SK-N-SH (cell line): ENCODE results near the gene TGFB2. TPM values are rescaled to one million over a fixed set of nuclear protein-coding genes. Genes with fewer than 3 reads are reported as not detected.

Source experiments
- CTCF ChIA-PET: fragments of 300-600, 350-600 bp; formaldehyde crosslinking; extraction: SDS; loops from one replicate; lab custom pipeline; 2021; lab: Yijun Ruan, JAX
- POLR2A ChIA-PET: fragments of 350-600 bp; sonication (Branson Sonifier 250); formaldehyde crosslinking; extraction: SDS; loops from one replicate; lab custom pipeline; 2020; ENCODE audit warnings: antibody characterized with exemption, inconsistent platforms; lab: Yijun Ruan, JAX
- DNase-seq: peaks from one replicate; pipeline ENCODE4 v3.0.0; 2012
- H2AFZ ChIP-seq: fragments of 200-600 bp; sonication (generic); 2 replicates; pipeline ENCODE4 v1.8.1; 2016; ENCODE audit warnings: antibody characterized with exemption, mild to moderate bottlenecking, low read depth
- H3F3A ChIP-seq: fragments of 200-600 bp; sonication (generic); replicated peaks from 2 replicates; pipeline ENCODE3; 2016; ENCODE audit warnings: antibody characterized with exemption, mild to moderate bottlenecking; ENCODE audit not compliant: insufficient read depth
- H3K27ac ChIP-seq, 2 experiments: fragments of 200-500 bp in 1 of 2; fragments of 200-600 bp in 1 of 2; sonication (Bioruptor generic) in 1 of 2; sonication (generic), shearing (Covaris generic) in 1 of 2; 2 replicates each; pipeline versions ENCODE4 v1.5.1 to v1.6.1; 2014 to 2016; ENCODE audit warnings: low read depth in 2 of 2, inconsistent platforms in 1 of 2, low read length in 1 of 2, mild to moderate bottlenecking in 1 of 2, mixed read lengths in 1 of 2
- H3K27me3 ChIP-seq: fragments of 200-600 bp; sonication (generic), shearing (Covaris generic); 2 replicates; pipeline ENCODE4 v1.6.1; 2016; ENCODE audit warnings: mixed run types; ENCODE audit not compliant: insufficient read depth
- H3K36me3 ChIP-seq, 2 experiments: fragments of 200-500 bp in 1 of 2; fragments of 200-600 bp in 1 of 2; sonication (Bioruptor generic) in 1 of 2; sonication (generic) in 1 of 2; replicated peaks in 1 of 2; 2 replicates each; pipeline versions ENCODE3 to v1.5.1; 2014 to 2016; ENCODE audit warnings: low read length in 1 of 2, mild to moderate bottlenecking in 1 of 2; ENCODE audit not compliant: insufficient read depth in 2 of 2, control insufficient read depth in 1 of 2
- H3K4me1 ChIP-seq, 2 experiments: fragments of 200-500 bp in 1 of 2; fragments of 200-600 bp in 1 of 2; sonication (Bioruptor generic) in 1 of 2; sonication (generic), shearing (Covaris generic) in 1 of 2; 2 replicates each; pipeline versions ENCODE4 v1.5.1 to v1.6.1; 2014 to 2016; ENCODE audit warnings: low read depth in 1 of 2, low read length in 1 of 2, mixed run types in 1 of 2; ENCODE audit not compliant: insufficient read depth in 2 of 2, control insufficient read depth in 1 of 2
- H3K4me2 ChIP-seq: fragments of 200-600 bp; sonication (generic), shearing (Covaris generic); 2 replicates; pipeline ENCODE4 v1.6.1; 2017; ENCODE audit warnings: mixed run types
- H3K4me3 ChIP-seq, 2 experiments: fragments of 200-500 bp in 1 of 2; fragments of 200-600 bp in 1 of 2; sonication (Bioruptor generic) in 1 of 2; sonication (generic), shearing (Covaris generic) in 1 of 2; 2 replicates each; pipeline versions ENCODE4 v1.5.1 to v1.8.1; 2014 to 2016; ENCODE audit warnings: low read depth in 2 of 2, inconsistent platforms in 1 of 2, low read length in 1 of 2, mild to moderate bottlenecking in 1 of 2, mixed read lengths in 1 of 2, moderate library complexity in 1 of 2
- H3K79me2 ChIP-seq: fragments of 200-600 bp; sonication (generic); 2 replicates; pipeline ENCODE4 v1.8.1; 2017; ENCODE audit warnings: mild to moderate bottlenecking; ENCODE audit not compliant: insufficient read depth
- H3K9ac ChIP-seq: fragments of 200-600 bp; sonication (generic); 2 replicates; pipeline ENCODE4 v1.6.1; 2017; ENCODE audit warnings: mixed run types
- H3K9me2 ChIP-seq: fragments of 200-600 bp; sonication (generic); 2 replicates; pipeline ENCODE4 v1.6.1; 2017; ENCODE audit warnings: mixed run types
- H3K9me3 ChIP-seq: fragments of 200-600 bp; sonication (generic); 2 replicates; pipeline ENCODE4 v1.6.1; 2017; ENCODE audit warnings: mixed run types, mild to moderate bottlenecking, moderate library complexity
- H4K20me1 ChIP-seq: fragments of 200-600 bp; sonication (generic); 2 replicates; pipeline ENCODE4 v1.6.1; 2017; ENCODE audit warnings: mild to moderate bottlenecking, mixed run types; ENCODE audit not compliant: insufficient read depth
- CHD2 ChIP-seq: fragments of 150-350 bp; IDR thresholded peaks from 2 replicates; pipeline ENCODE4 v1.6.1; 2018; ENCODE audit warnings: low read length; ENCODE audit not compliant: partially characterized antibody
- FOSL2 ChIP-seq: IDR thresholded peaks from 2 replicates; pipeline ENCODE4 v1.4.0; 2012; ENCODE audit warnings: low read depth, mild to moderate bottlenecking, moderate library complexity, borderline replicate concordance
- GATA2 ChIP-seq: sonication (generic); formaldehyde crosslinking; IDR thresholded peaks from 2 replicates; pipeline ENCODE4 v1.5.0; 2020; ENCODE audit warnings: mild to moderate bottlenecking, missing genetic modification reagents
- MAX ChIP-seq: IDR thresholded peaks from 2 replicates; pipeline ENCODE4 v1.4.0; 2012; ENCODE audit warnings: low read depth
- NFIC ChIP-seq: IDR thresholded peaks from 2 replicates; pipeline ENCODE4 v1.4.0; 2012; ENCODE audit warnings: borderline replicate concordance
- RFX5 ChIP-seq: IDR thresholded peaks from 2 replicates; pipeline ENCODE4 v1.6.1; 2012; ENCODE audit warnings: mild to moderate bottlenecking, improper control_type of control experiment, low read length
- TEAD4 ChIP-seq: IDR thresholded peaks from 2 replicates; pipeline ENCODE4 v1.4.0; 2012; ENCODE audit warnings: mild to moderate bottlenecking, borderline replicate concordance; ENCODE audit not compliant: insufficient read depth
- USF2 ChIP-seq: fragments of 150-350 bp; IDR thresholded peaks from 2 replicates; pipeline ENCODE4 v1.6.1; 2017; ENCODE audit warnings: antibody characterized with exemption, low read length, low read depth, borderline replicate concordance
- WGBS: methylation state at CpG from one replicate; pipeline ENCODE4 v1.1.6; 2017; ENCODE audit warnings: low lambda C conversion rate; 5-methylcytosine and 5-hydroxymethylcytosine counted together
- polyA plus RNA-seq, 3 experiments: library from polyadenylated mRNA; depleted of rRNA; stranded (reverse); fragments of >200 nt; gene quantifications; 2 replicates each; pipeline ENCODE4 v1.2.3, GENCODE V29; 2012

Gene TGFB2
- polyA plus RNA-seq, 1 of the 3 experiments (the other 2 are of a cell fraction) = 2.4 TPM

- H3F3A ChIP-seq = peaks cover 5% of the 10 kb centered on the region
- no peaks in the 10 kb centered on the region for H3K79me2 ChIP-seq
- peak overlapping the region; percentile 73; the same call in 1 of the 2 replicates for H3K4me2 ChIP-seq
- peak overlapping the region; percentile 26; the same call in 1 of the 2 replicates for H2AFZ ChIP-seq
- peaks cover 0 to under 1% of the 10 kb centered on the region in 2 experiments for H3K36me3 ChIP-seq
- no peaks in the 10 kb centered on the region for H4K20me1 ChIP-seq
- ChIA-PET CTCF (interaction anchor here (1.0 to 2.4 kb wide), 3 partner anchors 10 to 19 kb away, joined by 3 to 9 read pairs (median 5); no protein-coding TSS in a partner anchor), POLR2A (no interaction called here)
- peaks cover 7 to 22% of the 10 kb centered on the region in 2 experiments; a peak in 2 of 4 replicates for H3K4me1 ChIP-seq
- H3K4me3 ChIP-seq = peak overlapping the region; percentile 10 to 52; a peak in 2 of 4 replicates
- H3K9me2 ChIP-seq = no peaks in the 10 kb centered on the region
- TF ChIP-seq CHD2 = no peak
- no peak for TF ChIP-seq FOSL2
- TF ChIP-seq RFX5 = no peak
- no peak for TF ChIP-seq USF2
- TF ChIP-seq TEAD4 = no peak
- TF ChIP-seq MAX = no peak
- 97% methylated on average over 3 of the region's 3 CpGs for WGBS
- H3K27ac ChIP-seq = peak overlapping the region; percentile 51 to 86; a peak in 3 of 4 replicates
- H3K27me3 ChIP-seq = no peaks in the 10 kb centered on the region
- no peak for DNase-seq
- no peak overlapping the region; the same call in 1 of the 2 replicates for H3K9ac ChIP-seq
- no peaks in the 10 kb centered on the region for H3K9me3 ChIP-seq
Measured at GRCh38 chr1:218348628-218349071, 3.5 kb downstream of the TGFB2 start.

- Histone ChIP-seq H3K27me3 (no peaks in the 10 kb centered on the region), H3K9ac (no peak overlapping the region; the same call in 1 of the 2 replicates), H3K36me3 (no peaks in the 10 kb centered on the region), H3K27ac (peak overlapping the region; percentile 51 to 86; a peak in 2 of 4 replicates), H2AFZ (no peak overlapping the region), H3K79me2 (no peaks in the 10 kb centered on the region), H3K4me2 (0 out of 2 replicates have a peak overlapping the region, but pooled peaks have one; percentile 73), H3F3A (peaks cover 5% of the 10 kb centered on the region), H3K4me3 (peak overlapping the region; percentile 12 to 24; a peak in 1 of 4 replicates), H3K9me2 (no peaks in the 10 kb centered on the region), H3K9me3 (no peaks in the 10 kb centered on the region), H3K4me1 (peaks cover 7 to 22% of the 10 kb centered on the region in 2 experiments; a peak in 2 of 4 replicates), H4K20me1 (no peaks in the 10 kb centered on the region)
- POLR2A ChIA-PET = no interaction called here
- CTCF ChIA-PET = interaction anchor here (1.0 to 2.4 kb wide), 3 partner anchors 10 to 20 kb away, joined by 3 to 9 read pairs (median 5); no protein-coding TSS in a partner anchor
- DNase-seq = no peak
- no peak for TF ChIP-seq GATA2 (CRISPR knock-in tag)
- 0 out of 2 replicates have a peak, but pooled peaks have one; percentile 15 for TF ChIP-seq NFIC
- WGBS = 70% methylated on average over 5 of the region's 5 CpGs
Measured at GRCh38 chr1:218349348-218350034, 4.4 kb downstream of the TGFB2 start.
